ENCODE data around the gene ZNF322.

Gene ZNF322

GRCh38 chr6:26613689-26614683 lies 45.6 kb downstream of the ZNF322 start:
- DNase-seq = peak; percentile 64

GRCh38 chr6:26613201-26613600 lies 46.3 kb downstream of the ZNF322 start:
- no peak for DNase-seq

GRCh38 chr6:26611599-26611998 lies 47.9 kb downstream of the ZNF322 start:
- DNase-seq = no peak

- no peak for DNase-seq
Measured at GRCh38 chr6:26609463-26609862, 50.1 kb downstream of the ZNF322 start.

- DNase-seq = peak; percentile 74
Measured at GRCh38 chr6:26607434-26608230, 51.9 kb downstream of the ZNF322 start.

- DNase-seq = no peak
Measured at GRCh38 chr6:26604797-26605196, 54.7 kb downstream of the ZNF322 start.

GRCh38 chr6:26604026-26604425 lies 55.5 kb downstream of the ZNF322 start:
- DNase-seq = no peak

GRCh38 chr6:26602262-26602661 lies 57.3 kb downstream of the ZNF322 start:
- DNase-seq = no peak

GRCh38 chr6:26600759-26601158 lies 58.8 kb downstream of the ZNF322 start:
- DNase-seq = no peak

- DNase-seq = no peak
Measured at GRCh38 chr6:26599591-26599990, 60.0 kb downstream of the ZNF322 start.

GRCh38 chr6:26599134-26599533 lies 60.4 kb downstream of the ZNF322 start:
- DNase-seq = no peak

- DNase-seq = no peak
Measured at GRCh38 chr6:26598267-26598666, 61.3 kb downstream of the ZNF322 start.

- DNase-seq = no peak
Measured at GRCh38 chr6:26597821-26598220, 61.7 kb downstream of the ZNF322 start.

- no peak for DNase-seq
Measured at GRCh38 chr6:26597389-26597766, 62.2 kb downstream of the ZNF322 start.

GRCh38 chr6:26596579-26597388 lies 62.8 kb downstream of the ZNF322 start, which contains the start of gene ABT1:
Gene ABT1 (plus strand): TSS chr6:26596953. CDS start chr6:26596983, 30 bp downstream.
- peak; percentile 98 for DNase-seq

GRCh38 chr6:26595669-26596269 lies 63.8 kb downstream of the ZNF322 start:
- peak; percentile 97 for DNase-seq

GRCh38 chr6:26594730-26595632 lies 64.6 kb downstream of the ZNF322 start:
- DNase-seq = peak; percentile 75

GRCh38 chr6:26594131-26594498 lies 65.4 kb downstream of the ZNF322 start:
- no peak for DNase-seq

- DNase-seq = no peak
Measured at GRCh38 chr6:26593278-26594130, 66.0 kb downstream of the ZNF322 start.

- DNase-seq = no peak
Measured at GRCh38 chr6:26592649-26593048, 66.9 kb downstream of the ZNF322 start.
